GM12864 (cell line): Measurements from ENCODE around the gene GULP1.

ENCODE experiments used
- DNase-seq: peaks from one replicate; pipeline ENCODE4 v3.0.0-alpha.2; 2011; ENCODE audit warnings: low read depth
- H3K4me3 ChIP-seq: 2 replicates; pipeline ENCODE4 v1.5.1; 2011; ENCODE audit warnings: mild to moderate bottlenecking, low read depth, low read length, control low read depth
- TF ChIP-seq, protein P1 (sequence below): IDR thresholded peaks from 2 replicates; pipeline ENCODE4 v1.5.1; 2011; ENCODE audit warnings: low read depth, mild to moderate bottlenecking, moderate library complexity, low read length, control low read depth, inconsistent platforms; ENCODE audit errors: missing control alignments

The GULP1 gene

DNA sequence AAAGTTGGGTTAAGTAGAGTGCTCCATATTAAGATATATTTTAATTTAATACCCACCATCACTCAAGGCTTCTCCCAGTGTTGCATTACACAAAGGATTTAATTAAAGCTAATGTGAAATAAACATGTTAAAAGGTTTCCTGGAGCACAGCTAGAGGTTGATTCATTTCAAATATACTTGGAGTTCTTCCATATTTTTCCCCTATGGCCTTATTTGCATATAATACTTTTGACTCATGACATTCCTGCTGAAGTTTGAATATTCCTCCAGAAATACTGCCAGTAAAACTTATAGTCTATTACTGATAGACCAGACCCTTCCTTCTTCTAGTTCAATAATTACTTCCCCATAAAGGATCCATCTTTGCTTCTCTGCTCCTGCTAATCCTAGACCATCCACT lies 227.5 kb downstream of the GULP1 start:
- DNase-seq, result no peak

DNA sequence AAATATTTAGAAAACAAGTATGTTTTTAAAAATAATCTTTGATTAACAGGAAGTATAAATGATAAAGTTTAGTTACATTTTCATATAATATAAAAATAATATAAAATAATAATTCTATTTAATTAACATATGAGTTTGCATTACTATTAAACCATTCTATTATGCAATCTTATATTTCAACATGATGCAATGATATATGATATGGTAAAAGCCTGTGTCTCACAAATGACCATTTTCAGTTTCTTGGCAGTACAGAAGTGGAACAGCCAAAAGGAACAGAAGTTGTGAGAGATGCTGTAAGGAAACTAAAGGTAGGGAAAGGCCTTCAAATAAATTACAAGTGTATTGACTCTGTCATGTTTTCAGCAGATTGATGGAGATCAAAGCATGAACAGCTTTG lies 230.8 kb downstream of the GULP1 start:
- DNase-seq, result no peak
- H3K4me3 ChIP-seq, result no peak overlapping the region
- TF ChIP-seq, protein P1, sequence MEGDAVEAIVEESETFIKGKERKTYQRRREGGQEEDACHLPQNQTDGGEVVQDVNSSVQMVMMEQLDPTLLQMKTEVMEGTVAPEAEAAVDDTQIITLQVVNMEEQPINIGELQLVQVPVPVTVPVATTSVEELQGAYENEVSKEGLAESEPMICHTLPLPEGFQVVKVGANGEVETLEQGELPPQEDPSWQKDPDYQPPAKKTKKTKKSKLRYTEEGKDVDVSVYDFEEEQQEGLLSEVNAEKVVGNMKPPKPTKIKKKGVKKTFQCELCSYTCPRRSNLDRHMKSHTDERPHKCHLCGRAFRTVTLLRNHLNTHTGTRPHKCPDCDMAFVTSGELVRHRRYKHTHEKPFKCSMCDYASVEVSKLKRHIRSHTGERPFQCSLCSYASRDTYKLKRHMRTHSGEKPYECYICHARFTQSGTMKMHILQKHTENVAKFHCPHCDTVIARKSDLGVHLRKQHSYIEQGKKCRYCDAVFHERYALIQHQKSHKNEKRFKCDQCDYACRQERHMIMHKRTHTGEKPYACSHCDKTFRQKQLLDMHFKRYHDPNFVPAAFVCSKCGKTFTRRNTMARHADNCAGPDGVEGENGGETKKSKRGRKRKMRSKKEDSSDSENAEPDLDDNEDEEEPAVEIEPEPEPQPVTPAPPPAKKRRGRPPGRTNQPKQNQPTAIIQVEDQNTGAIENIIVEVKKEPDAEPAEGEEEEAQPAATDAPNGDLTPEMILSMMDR, result no peak

More for the DNA sequence above, 227.5 kb downstream of the GULP1 start:
- TF ChIP-seq, protein P1, result no peak
- H3K4me3 ChIP-seq, result no peak overlapping the region

- no peak overlapping the region for H3K4me3 ChIP-seq
- no peak for DNase-seq
- TF ChIP-seq, protein P1, result no peak
Measured at GRCh38 chr2:188523919-188524318, 232.2 kb downstream of the GULP1 start.

- no peak for DNase-seq
- TF ChIP-seq, protein P1, result peak; percentile 50
Measured at GRCh38 chr2:188524519-188525113, 232.9 kb downstream of the GULP1 start.

DNA sequence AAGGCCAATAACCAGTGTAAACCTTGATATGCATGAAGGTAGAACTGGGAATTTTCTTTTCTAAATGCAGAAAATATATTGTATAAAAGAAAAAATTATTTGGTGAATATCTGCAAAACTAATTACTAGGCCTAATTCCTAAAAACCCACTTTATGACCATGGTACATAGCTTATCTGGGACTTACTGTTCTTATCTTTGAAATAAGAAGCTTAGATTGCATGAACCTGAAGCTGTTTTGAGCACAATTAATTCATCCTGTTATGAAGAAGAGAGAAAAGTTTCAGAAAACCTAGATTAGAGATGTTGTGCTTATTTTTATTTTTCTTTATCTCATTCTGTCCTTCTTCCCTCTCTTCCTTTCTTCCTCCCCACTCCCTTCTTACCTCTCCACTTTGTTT lies 235.0 kb downstream of the GULP1 start:
- TF ChIP-seq, protein P1, result no peak
- DNase-seq, result no peak
- no peak overlapping the region for H3K4me3 ChIP-seq

More at GRCh38 chr2:188524519-188525113, 232.9 kb downstream of the GULP1 start:
- H3K4me3 ChIP-seq, result no peak overlapping the region

- H3K4me3 ChIP-seq, result no peak overlapping the region
- no peak for DNase-seq
- TF ChIP-seq, protein P1, result no peak
Measured at GRCh38 chr2:188527141-188527540, 235.5 kb downstream of the GULP1 start.

DNA sequence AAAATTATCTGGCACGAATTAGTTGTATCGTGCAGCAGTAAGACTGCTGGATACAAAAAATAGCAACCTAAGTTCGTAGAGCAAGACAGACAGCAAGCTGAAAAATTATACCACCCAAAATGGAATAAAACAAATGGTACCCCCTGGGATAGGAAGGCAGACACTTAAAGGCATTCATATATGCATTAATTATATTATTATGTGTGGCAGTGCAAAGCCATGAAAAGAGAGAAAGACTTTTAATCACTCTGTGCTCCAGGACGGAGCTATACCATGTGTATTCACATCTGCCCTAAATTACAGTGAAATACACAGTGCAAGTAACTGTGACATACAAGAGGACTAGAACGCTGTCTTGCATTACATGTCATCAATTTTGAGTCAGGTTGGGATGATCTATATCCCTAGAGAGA lies 235.9 kb downstream of the GULP1 start:
- DNase-seq, result no peak
- TF ChIP-seq, protein P1, result no peak
- no peak overlapping the region for H3K4me3 ChIP-seq
